Kidney (tissue), 14 donors: Measurements from ENCODE around the gene COMMD6. TPM values are rescaled to one million over a fixed set of nuclear protein-coding genes. Genes with fewer than 3 reads are reported as not detected.

ENCODE experiments used
- DNase-seq, 5 donors: peaks; one replicate each; pipeline ENCODE4 v3.0.0-alpha.2; 2013 to 2020
- FAIRE-seq: peaks from 2 replicates; lab custom pipeline; 2012; peaks lifted over from hg19 to GRCh38; lab: Jason Lieb, UNC
- H3K27ac ChIP-seq, 2 donors: one replicate each; pipeline ENCODE4 v1.7.0; 2013; ENCODE audit warnings: low read depth in 2 of 2, low read length in 2 of 2, inconsistent platforms in 1 of 2
- H3K27me3 ChIP-seq: one replicate; pipeline ENCODE4 v1.7.1; 2013; ENCODE audit warnings: low read length, inconsistent platforms; ENCODE audit not compliant: control insufficient read depth, insufficient read depth
- H3K36me3 ChIP-seq, 3 donors: one replicate each; pipeline versions ENCODE4 v1.7.0 to v1.7.1; 2013; ENCODE audit warnings: low read length in 3 of 3, control low read depth in 1 of 3, inconsistent platforms in 1 of 3; ENCODE audit not compliant: insufficient read depth in 3 of 3, control insufficient read depth in 2 of 3
- H3K4me1 ChIP-seq, 3 donors: one replicate each; pipeline versions ENCODE4 v1.7.0 to v1.7.1; 2013; ENCODE audit warnings: low read length in 3 of 3, inconsistent platforms in 1 of 3, low read depth in 1 of 3; ENCODE audit not compliant: control insufficient read depth in 2 of 3, insufficient read depth in 2 of 3
- H3K4me3 ChIP-seq, 3 donors: one replicate each; pipeline versions ENCODE4 v1.7.0 to v1.8.1; 2013; ENCODE audit warnings: low read length in 3 of 3, control low read depth in 1 of 3, inconsistent platforms in 1 of 3
- H3K9ac ChIP-seq, 3 donors: one replicate each; pipeline versions ENCODE4 v1.7.0 to v1.7.1; 2013; ENCODE audit warnings: low read length in 3 of 3, control low read depth in 1 of 3, inconsistent platforms in 1 of 3
- H3K9me3 ChIP-seq, 3 donors: one replicate each; pipeline versions ENCODE4 v1.7.0 to v1.7.1; 2013; ENCODE audit warnings: low read length in 3 of 3, control low read depth in 1 of 3, inconsistent platforms in 1 of 3; ENCODE audit not compliant: control insufficient read depth in 2 of 3, insufficient read depth in 1 of 3
- CTCF ChIP-seq: IDR thresholded peaks from 3 replicates; pipeline ENCODE4 v1.5.1; 2012; ENCODE audit warnings: mild to moderate bottlenecking, moderate library complexity, borderline replicate concordance; ENCODE audit not compliant: insufficient read depth; ENCODE audit errors: extremely low read depth
- intact Hi-C: fragments of 100-400 bp; cut with DNase I; formaldehyde crosslinking; loops from one replicate; pipeline ENCODE4 v1.11.1; 2022
- polyA plus RNA-seq: library from polyadenylated mRNA; stranded (reverse); fragments of 350-450 nt; fragmentation: Illumina TruSeq; extraction: RNeasy Lipid Tissue Mini Kit (QIAGEN cat#74804); gene quantifications from one replicate; pipeline ENCODE4 v1.2.3, GENCODE V29; 2014; ENCODE audit warnings: low read depth, low replicate concordance; ENCODE audit not compliant: insufficient read depth
- total RNA-seq: library from RNA; stranded (reverse); fragmentation: NEBNext Ultra II Directional; extraction: Animal tissue kit (Norgen Biotek cat#: 25700); gene quantifications from one replicate; pipeline ENCODE4 v1.2.1, GENCODE V29; 2021
- donor health status: control.
- donor health status: control.
- donor health status: control.
- donor health status: control.
- donor health status: control.
- donor health status: DM: yes; HTN: yes; CAD: no.
- donor health status: Normal renal cell carcinoma (clear cell type).

Gene COMMD6
- total and polyA plus RNA-seq, 2 donors from 2014 or later: 148 to 438 TPM

- no peak overlapping the region for H3K4me3 ChIP-seq
- H3K9ac ChIP-seq: no peak overlapping the region
- no peaks in the 10 kb centered on the region for H3K36me3 ChIP-seq
- H3K27ac ChIP-seq: no peak overlapping the region
- FAIRE-seq: no peak
- no peak for DNase-seq
- TF ChIP-seq CTCF: no peak
- no peaks in the 10 kb centered on the region for H3K9me3 ChIP-seq
- H3K4me1 ChIP-seq: no peaks in the 10 kb centered on the region
- intact Hi-C loops: no loop called here
- H3K27me3 ChIP-seq: no peaks in the 10 kb centered on the region
These were observed 31.6 kb downstream of the COMMD6 start for GRCh38 chr13:75506018-75506417.

GRCh38 chr13:75505327-75505726 lies 32.3 kb downstream of the COMMD6 start:
- Histone ChIP-seq H3K27me3 (no peaks in the 10 kb centered on the region), H3K4me3 (no peak overlapping the region), H3K36me3 (no peaks in the 10 kb centered on the region), H3K9me3 (no peaks in the 10 kb centered on the region), H3K27ac (no peak overlapping the region), H3K4me1 (no peaks in the 10 kb centered on the region), H3K9ac (no peak overlapping the region)
- intact Hi-C loops: no loop called here
- DNase-seq (no peak), FAIRE-seq (no peak)
- no peak for TF ChIP-seq CTCF

GRCh38 chr13:75495938-75496337 lies 41.7 kb downstream of the COMMD6 start:
- TF ChIP-seq CTCF: no peak
- FAIRE-seq (no peak), DNase-seq (no peak)
- no peaks in the 10 kb centered on the region for H3K9me3 ChIP-seq
- intact Hi-C loops: no loop called here
- H3K4me3 ChIP-seq: no peak overlapping the region
- no peaks in the 10 kb centered on the region for H3K4me1 ChIP-seq
- H3K27ac ChIP-seq: no peak overlapping the region
- H3K9ac ChIP-seq: no peak overlapping the region
- no peaks in the 10 kb centered on the region for H3K36me3 ChIP-seq
- no peaks in the 10 kb centered on the region for H3K27me3 ChIP-seq

GRCh38 chr13:75494491-75494890 lies 43.1 kb downstream of the COMMD6 start:
- Histone ChIP-seq H3K36me3 (no peaks in the 10 kb centered on the region), H3K9ac (no peak overlapping the region), H3K4me3 (no peak overlapping the region), H3K27ac (no peak overlapping the region), H3K4me1 (peaks cover 0 to 1% (median 0%) of the 10 kb centered on the region in 3 donors), H3K27me3 (no peaks in the 10 kb centered on the region), H3K9me3 (no peaks in the 10 kb centered on the region)
- DNase-seq (no peak), FAIRE-seq (no peak)
- intact Hi-C loops: no loop called here
- no peak for TF ChIP-seq CTCF
